MM.1S (cell line): Measurements from ENCODE around the gene PDGFD.

Source experiments
- DNase-seq: peaks from one replicate; pipeline ENCODE4 v3.0.0-alpha.2; 2015
- H2AFZ ChIP-seq: fragments of 300-600 bp; sonication (generic); 2 replicates; pipeline ENCODE4 v1.6.0; 2016; ENCODE audit warnings: antibody characterized with exemption, low read length
- H3F3A ChIP-seq: fragments of 300-600 bp; sonication (generic); 2 replicates; pipeline ENCODE4 v1.6.1; 2016; ENCODE audit warnings: mild to moderate bottlenecking, antibody characterized with exemption, low read length, moderate library complexity, mixed read lengths; ENCODE audit not compliant: insufficient read depth
- H3K27ac ChIP-seq: fragments of 300-600 bp; sonication (generic); 2 replicates; pipeline ENCODE4 v1.5.1; 2016; ENCODE audit warnings: mild to moderate bottlenecking, low read length
- H3K27me3 ChIP-seq: fragments of 300-600 bp; sonication (generic); replicated peaks from 2 replicates; pipeline ENCODE4 v1.6.0; 2016; ENCODE audit warnings: low read length; ENCODE audit not compliant: insufficient read depth
- H3K36me3 ChIP-seq: fragments of 300-600 bp; sonication (generic); replicated peaks from 2 replicates; pipeline ENCODE4 v1.6.1; 2016; ENCODE audit warnings: mild to moderate bottlenecking, low read length, mixed read lengths; ENCODE audit not compliant: insufficient read depth
- H3K4me1 ChIP-seq: fragments of 300-600 bp; sonication (generic); 2 replicates; pipeline ENCODE4 v1.6.1; 2016; ENCODE audit warnings: low read length, mixed read lengths
- H3K4me2 ChIP-seq: fragments of 300-600 bp; sonication (generic); 2 replicates; pipeline ENCODE4 v1.6.0; 2016; ENCODE audit warnings: low read depth, low read length
- H3K4me3 ChIP-seq: fragments of 300-600 bp; sonication (generic); 2 replicates; pipeline ENCODE4 v1.5.1; 2016; ENCODE audit warnings: low read length, mixed read lengths
- H3K79me2 ChIP-seq: fragments of 300-600 bp; sonication (generic); 2 replicates; pipeline ENCODE4 v1.6.1; 2016; ENCODE audit warnings: mixed run types, low read length, mixed read lengths
- H3K9ac ChIP-seq: fragments of 300-600 bp; sonication (generic); 2 replicates; pipeline ENCODE4 v1.6.1; 2016; ENCODE audit warnings: low read length, mixed read lengths
- H3K9me2 ChIP-seq: fragments of 300-600 bp; sonication (generic); replicated peaks from 2 replicates; pipeline ENCODE4 v1.6.1; 2016; ENCODE audit warnings: mild to moderate bottlenecking, low read length, mixed read lengths; ENCODE audit not compliant: insufficient read depth
- H3K9me3 ChIP-seq: fragments of 300-600 bp; sonication (generic); replicated peaks from 2 replicates; pipeline ENCODE4 v1.6.1; 2016; ENCODE audit warnings: mild to moderate bottlenecking, low read length, mixed read lengths; ENCODE audit not compliant: insufficient read depth
- H4K20me1 ChIP-seq: fragments of 300-600 bp; sonication (generic); 2 replicates; pipeline ENCODE4 v1.6.1; 2016; ENCODE audit warnings: mild to moderate bottlenecking, low read length, moderate library complexity, mixed read lengths; ENCODE audit not compliant: insufficient read depth
- EZH2 ChIP-seq: fragments of 300-600 bp; sonication (generic); optimal IDR thresholded peaks from 2 replicates; pipeline ENCODE3; 2017; ENCODE audit warnings: low read depth, mild to moderate bottlenecking, antibody characterized with exemption, low read length, mixed read lengths
- EZH2phosphoT487 ChIP-seq: fragments of 300-600 bp; sonication (generic); IDR thresholded peaks from 2 replicates; pipeline ENCODE4 v1.6.1; 2018; ENCODE audit warnings: antibody characterized with exemption, low read length
- TF ChIP-seq, protein P1 (sequence below): fragments of 300-600 bp; sonication (generic); IDR thresholded peaks from 2 replicates; pipeline ENCODE4 v1.5.1; 2016; ENCODE audit warnings: antibody characterized with exemption, low read length, mixed read lengths

Gene PDGFD

DNA sequence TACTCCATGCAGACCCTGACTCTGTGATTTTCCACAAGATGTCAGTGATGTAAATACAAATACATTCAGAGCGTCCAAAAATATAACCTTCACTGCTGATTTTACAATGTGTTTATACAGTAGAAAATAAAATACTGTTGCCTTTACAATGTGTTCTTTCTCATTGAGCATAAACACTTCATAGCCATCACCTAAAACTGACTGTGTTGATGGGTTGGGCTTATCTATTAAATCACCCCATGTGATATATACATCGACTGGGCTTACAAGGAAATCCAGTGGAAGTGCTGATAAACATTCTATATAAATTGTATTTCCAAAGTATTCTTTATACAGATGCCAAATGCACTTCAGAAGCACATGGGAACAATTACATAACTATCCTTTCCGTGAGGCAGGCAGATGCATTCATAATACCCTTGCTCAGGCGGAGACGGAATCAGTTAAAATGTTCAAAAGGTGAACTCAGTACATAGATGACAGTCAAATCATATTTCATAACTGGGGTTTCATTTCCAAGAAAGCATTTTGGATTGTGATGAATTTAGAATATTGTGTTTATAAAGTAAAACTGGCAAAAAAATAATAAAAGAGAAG lies 99.8 kb downstream of the PDGFD start:
- no peaks in the 10 kb centered on the region for H3K79me2 ChIP-seq
- H4K20me1 ChIP-seq, result no peaks in the 10 kb centered on the region
- DNase-seq, result no peak
- H3K9ac ChIP-seq, result no peak overlapping the region
- no peaks in the 10 kb centered on the region for H3K36me3 ChIP-seq
- H3K9me3 ChIP-seq, result no peaks in the 10 kb centered on the region
- no peak overlapping the region for H3K27ac ChIP-seq
- H3F3A ChIP-seq, result no peaks in the 10 kb centered on the region
- H3K4me2 ChIP-seq, result no peak overlapping the region
- H3K4me1 ChIP-seq, result no peaks in the 10 kb centered on the region
- no peak overlapping the region for H3K4me3 ChIP-seq
- H3K9me2 ChIP-seq, result no peaks in the 10 kb centered on the region
- no peak for TF ChIP-seq EZH2
- TF ChIP-seq, protein P1, sequence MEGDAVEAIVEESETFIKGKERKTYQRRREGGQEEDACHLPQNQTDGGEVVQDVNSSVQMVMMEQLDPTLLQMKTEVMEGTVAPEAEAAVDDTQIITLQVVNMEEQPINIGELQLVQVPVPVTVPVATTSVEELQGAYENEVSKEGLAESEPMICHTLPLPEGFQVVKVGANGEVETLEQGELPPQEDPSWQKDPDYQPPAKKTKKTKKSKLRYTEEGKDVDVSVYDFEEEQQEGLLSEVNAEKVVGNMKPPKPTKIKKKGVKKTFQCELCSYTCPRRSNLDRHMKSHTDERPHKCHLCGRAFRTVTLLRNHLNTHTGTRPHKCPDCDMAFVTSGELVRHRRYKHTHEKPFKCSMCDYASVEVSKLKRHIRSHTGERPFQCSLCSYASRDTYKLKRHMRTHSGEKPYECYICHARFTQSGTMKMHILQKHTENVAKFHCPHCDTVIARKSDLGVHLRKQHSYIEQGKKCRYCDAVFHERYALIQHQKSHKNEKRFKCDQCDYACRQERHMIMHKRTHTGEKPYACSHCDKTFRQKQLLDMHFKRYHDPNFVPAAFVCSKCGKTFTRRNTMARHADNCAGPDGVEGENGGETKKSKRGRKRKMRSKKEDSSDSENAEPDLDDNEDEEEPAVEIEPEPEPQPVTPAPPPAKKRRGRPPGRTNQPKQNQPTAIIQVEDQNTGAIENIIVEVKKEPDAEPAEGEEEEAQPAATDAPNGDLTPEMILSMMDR, result no peak
- no peak for TF ChIP-seq EZH2phosphoT487
- no peaks in the 10 kb centered on the region for H3K27me3 ChIP-seq
- no peak overlapping the region for H2AFZ ChIP-seq

DNA sequence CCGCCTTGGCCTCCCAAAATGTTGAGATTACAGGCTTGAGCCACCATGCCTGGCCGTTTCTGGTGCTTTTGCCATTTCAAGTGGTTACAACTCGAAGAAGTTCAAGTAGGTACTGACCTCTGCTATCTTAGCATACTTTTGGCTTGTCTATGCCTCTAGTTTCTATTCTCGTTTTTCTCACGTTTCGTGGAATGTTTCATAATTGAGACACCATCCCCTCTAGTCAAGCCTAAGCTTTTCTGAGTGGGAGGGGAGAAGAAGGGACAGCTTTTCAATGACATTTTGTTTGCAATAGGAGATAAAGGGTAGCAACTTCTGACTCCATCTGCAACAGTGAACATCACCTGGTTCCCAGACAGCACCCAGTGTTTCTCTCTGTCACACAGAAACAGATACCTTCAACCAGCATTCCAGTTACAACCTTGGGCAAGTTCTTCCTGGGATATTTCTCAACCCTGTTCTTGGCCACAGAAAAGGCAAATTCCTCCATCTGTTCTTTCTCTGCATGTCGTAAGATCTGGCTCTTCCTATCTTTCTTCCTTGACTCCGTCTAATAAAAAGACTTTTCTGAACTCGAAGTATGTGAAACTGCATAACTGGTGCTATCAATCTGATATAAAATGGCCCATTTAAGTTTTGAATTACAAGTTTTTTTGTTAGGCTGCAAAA lies 102.0 kb downstream of the PDGFD start:
- Histone ChIP-seq H3K9me2 (no peaks in the 10 kb centered on the region), H3K36me3 (no peaks in the 10 kb centered on the region), H3K79me2 (no peaks in the 10 kb centered on the region)

DNA sequence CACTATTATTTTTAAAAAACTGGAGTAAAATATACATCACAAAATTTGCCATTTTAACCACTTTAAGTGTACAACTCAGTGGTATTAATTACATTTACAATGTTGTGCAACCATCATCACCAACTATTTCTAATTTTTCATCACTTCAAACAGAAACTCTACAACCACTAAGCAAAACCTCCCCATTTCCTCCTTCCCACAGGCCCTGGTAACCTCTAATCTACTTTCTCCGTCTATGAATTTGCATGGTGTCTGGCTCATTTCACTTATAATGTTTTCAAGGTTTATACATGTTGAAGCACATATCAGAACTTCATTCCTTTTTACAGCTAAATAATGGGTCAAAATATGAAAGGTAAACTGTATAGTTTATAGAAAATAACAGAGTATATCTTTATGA lies 103.1 kb downstream of the PDGFD start:
- no peaks in the 10 kb centered on the region for H3K79me2 ChIP-seq

More for the DNA sequence above, 102.0 kb downstream of the PDGFD start:
- Histone ChIP-seq H4K20me1 (no peaks in the 10 kb centered on the region), H2AFZ (no peak overlapping the region), H3K27me3 (no peaks in the 10 kb centered on the region), H3F3A (no peaks in the 10 kb centered on the region), H3K9me3 (no peaks in the 10 kb centered on the region), H3K9ac (no peak overlapping the region), H3K4me2 (no peak overlapping the region), H3K4me3 (no peak overlapping the region), H3K27ac (no peak overlapping the region), H3K4me1 (no peaks in the 10 kb centered on the region)
- no peak for DNase-seq
- TF ChIP-seq, protein P1, result no peak
- no peak for TF ChIP-seq EZH2phosphoT487
- no peak for TF ChIP-seq EZH2

More for the DNA sequence above, 103.1 kb downstream of the PDGFD start:
- no peaks in the 10 kb centered on the region for H4K20me1 ChIP-seq
- no peak overlapping the region for H3K4me3 ChIP-seq
- no peak for DNase-seq
- H2AFZ ChIP-seq, result no peak overlapping the region
- no peaks in the 10 kb centered on the region for H3F3A ChIP-seq
- TF ChIP-seq, protein P1, result no peak
- no peak for TF ChIP-seq EZH2
- no peak for TF ChIP-seq EZH2phosphoT487
- no peaks in the 10 kb centered on the region for H3K9me2 ChIP-seq
- H3K27me3 ChIP-seq, result no peaks in the 10 kb centered on the region
- no peak overlapping the region for H3K27ac ChIP-seq
- H3K4me1 ChIP-seq, result no peaks in the 10 kb centered on the region
- H3K36me3 ChIP-seq, result no peaks in the 10 kb centered on the region
- no peak overlapping the region for H3K9ac ChIP-seq
- H3K4me2 ChIP-seq, result no peak overlapping the region
- H3K9me3 ChIP-seq, result no peaks in the 10 kb centered on the region
